Measurements from ENCODE around the gene MX2. TPM values are rescaled to one million over a fixed set of nuclear protein-coding genes. Genes with fewer than 3 reads are reported as not detected.
"Not testable (repeated sequence)": the region's sequence is repeated elsewhere in the genome, so short reads cannot be mapped to it uniquely, and the experiment has no call there.

Gene MX2, protein sequence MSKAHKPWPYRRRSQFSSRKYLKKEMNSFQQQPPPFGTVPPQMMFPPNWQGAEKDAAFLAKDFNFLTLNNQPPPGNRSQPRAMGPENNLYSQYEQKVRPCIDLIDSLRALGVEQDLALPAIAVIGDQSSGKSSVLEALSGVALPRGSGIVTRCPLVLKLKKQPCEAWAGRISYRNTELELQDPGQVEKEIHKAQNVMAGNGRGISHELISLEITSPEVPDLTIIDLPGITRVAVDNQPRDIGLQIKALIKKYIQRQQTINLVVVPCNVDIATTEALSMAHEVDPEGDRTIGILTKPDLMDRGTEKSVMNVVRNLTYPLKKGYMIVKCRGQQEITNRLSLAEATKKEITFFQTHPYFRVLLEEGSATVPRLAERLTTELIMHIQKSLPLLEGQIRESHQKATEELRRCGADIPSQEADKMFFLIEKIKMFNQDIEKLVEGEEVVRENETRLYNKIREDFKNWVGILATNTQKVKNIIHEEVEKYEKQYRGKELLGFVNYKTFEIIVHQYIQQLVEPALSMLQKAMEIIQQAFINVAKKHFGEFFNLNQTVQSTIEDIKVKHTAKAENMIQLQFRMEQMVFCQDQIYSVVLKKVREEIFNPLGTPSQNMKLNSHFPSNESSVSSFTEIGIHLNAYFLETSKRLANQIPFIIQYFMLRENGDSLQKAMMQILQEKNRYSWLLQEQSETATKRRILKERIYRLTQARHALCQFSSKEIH
- polyA plus RNA-seq (ENCODE audit: insufficient read length in 10 of 10) = 1 to 10 TPM; 1.1 to 3.9 (median 1.7) TPM
- long read RNA-seq, donor 1 = 0 reads
- long read RNA-seq, donor 2 = 0 reads
- long read RNA-seq, donor 3 = 0 reads
- long read RNA-seq, donor 4 = 0 reads
- long read RNA-seq, donor 5, partial matches to known transcripts = 0 of 1 reads
- long read RNA-seq, donor 5, other reads (novel, unspliced or antisense) = 0 of 1 reads
- long read RNA-seq, donor 6 = 0 reads
- long read RNA-seq, donor 7 = 0 reads
- long read RNA-seq, donor 8 = 0 reads
- long read RNA-seq, donor 9 = 0 reads

DNA sequence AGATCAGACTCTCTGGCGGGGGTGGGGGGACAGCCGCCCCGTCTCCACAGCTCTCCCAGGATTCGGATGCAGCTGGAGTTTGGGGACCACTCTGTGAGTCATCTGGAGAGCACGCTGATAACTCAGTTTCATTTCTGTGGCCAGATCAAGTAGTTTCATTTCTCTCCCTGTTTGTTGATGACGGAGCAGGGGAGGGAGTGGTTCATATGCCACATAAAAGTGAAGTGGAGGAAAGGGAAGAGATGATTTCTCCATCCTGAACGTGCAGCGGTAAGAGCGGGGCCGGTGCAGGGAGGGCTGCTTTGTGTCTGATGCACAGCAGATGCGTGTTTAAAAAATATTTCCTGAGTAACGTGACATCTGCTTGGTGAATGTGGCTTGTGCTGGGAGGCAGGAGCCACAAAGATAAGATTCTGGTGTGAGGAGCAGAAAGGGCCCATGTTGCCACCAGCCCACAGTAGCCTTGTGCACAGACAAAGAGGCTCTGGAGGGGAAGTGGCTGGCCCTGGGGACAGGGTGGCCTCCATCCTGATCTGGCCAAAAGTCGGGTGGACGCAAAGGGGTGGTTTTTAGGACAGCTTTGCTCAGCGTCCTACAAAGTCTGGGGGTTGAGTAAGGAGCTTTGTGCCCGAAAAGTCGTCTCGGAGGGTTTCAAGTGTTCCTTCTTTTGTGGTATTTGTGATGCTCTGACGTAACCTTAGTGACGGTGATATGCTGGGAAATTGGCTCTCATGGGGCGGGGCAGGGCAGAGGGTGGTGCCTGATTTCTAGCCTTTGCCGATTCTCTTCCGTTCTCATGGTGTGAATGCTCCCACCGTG, at the start of gene MX2:
Gene MX2 (plus strand): TSS at position 242 of the 819 bp plus-strand sequence. CDS start 14,880 bp downstream, outside the sequence.
- DNase-seq = peak; percentile 62 to 83 (median 80)

DNA sequence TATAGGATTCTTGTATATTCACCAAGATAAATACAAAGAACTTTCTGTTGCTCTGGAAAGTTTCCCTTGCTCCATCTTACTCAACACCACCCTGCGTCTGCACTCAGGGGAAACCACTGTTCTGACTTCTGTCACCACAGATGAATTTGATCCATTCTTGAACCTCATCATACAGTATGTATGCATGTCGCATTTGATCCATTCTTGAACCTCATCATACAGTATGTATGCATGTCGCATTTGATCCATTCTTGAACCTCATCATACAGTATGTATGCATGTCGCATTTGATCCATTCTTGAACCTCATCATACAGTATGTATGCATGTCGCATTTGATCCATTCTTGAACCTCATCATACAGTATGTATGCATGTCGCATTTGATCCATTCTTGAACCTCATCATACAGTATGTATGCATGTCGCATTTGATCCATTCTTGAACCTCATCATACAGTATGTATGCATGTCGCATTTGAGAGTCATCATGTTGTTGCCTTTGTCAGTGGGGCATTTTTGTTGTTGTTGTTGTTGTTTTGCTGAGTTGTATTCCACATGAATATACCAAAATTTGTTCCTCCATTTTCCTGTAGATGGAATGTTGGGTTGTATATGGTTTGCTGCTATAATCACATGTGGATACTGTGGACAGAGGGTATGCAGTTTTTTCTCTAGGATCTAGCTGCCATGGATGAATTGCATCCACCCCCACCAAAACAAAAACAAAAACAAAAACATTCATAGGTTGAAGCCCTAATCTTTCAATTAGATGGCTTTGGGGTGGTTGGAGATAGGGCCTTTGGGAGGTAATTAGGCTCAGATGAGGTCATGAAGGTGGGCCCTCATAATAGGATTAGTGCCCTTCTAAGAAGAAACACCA, 48.3 kb upstream of the MX2 start:
- DNase-seq = not testable (repeated sequence)

DNA sequence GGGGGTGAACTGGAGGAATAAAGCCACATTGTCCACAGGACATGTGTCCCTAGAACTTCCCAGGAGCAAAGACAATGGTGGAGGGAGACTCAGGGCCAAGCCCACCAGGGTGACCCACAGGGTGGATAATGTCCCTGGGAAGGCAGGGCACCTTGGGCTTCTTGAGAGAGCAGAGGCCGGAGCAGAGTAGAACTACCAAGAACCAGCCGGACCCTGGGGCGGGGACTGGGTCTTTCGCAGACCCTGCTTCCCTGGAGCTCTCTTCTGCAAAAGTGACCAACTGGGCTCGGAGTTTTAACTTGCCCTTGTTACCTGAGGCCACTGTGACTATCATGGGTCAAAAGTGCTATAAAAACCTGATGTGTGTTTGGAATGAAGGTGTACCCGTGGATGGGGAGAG, 46.1 kb upstream of the MX2 start:
- DNase-seq = no peak

DNA sequence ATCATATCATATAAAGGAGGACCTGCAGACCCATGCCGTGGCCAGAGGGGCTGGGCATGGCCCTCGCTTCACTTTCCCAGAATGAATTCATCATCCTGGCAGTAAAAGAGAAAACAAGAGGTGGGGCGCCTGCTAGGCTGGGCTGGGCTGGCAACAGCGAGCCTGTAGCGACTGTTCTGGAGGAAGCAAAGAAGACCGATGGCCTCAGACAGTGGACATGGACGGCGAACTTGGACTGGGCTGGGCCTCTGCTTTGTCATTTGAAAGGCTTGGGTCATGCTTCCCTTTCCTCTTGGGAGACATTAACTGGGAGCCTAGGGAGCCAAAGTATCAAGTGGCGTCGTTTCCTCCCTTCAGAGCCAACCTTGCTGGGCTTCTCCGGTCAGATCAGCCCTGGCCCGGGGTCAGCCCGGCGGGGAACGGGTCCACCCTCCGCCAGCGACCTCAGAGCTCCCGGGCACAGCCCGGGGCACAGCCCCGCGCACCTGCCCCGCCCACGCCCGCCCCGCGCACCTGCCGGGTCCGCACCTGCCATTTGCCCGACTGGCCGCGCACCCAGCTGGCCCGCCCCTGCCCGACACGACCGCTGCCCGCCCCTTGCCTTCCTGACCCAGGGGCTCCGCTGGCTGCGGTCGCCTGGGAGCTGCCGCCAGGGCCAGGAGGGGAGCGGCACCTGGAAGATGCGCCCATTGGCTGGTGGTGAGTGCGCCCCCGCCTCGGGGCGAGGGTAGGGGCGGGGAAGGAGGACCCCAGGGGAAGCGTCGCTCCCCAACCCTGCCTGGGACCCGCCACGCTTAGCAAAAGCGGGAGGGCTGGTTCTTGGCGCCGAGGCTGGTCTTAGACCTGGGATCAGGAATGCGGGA, 45.4 kb upstream of the MX2 start, which contains the start of gene FAM3B:
Gene FAM3B (plus strand): TSS at position 602 of the 863 bp plus-strand sequence. CDS start 79 bp downstream, at position 681.
- peak in 1 of 3 donors; percentile 25 for DNase-seq

DNA sequence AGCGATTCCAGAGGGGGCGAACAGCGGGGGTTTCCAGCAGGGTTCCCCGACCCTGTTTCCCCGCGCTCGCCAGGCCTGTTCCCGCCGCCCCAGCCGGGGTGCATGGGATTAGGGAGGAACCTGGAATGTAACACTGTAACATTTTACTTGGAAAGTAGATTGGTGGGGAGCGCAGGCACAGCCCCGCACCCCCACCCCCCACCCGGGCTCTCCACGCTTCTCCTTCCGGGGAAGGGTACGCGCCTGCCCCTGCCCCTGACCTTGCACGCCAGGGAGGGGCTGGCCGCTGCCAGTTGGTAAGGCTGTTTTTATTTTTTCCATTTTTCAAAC, 44.8 kb upstream of the MX2 start:
- no peak for DNase-seq

DNA sequence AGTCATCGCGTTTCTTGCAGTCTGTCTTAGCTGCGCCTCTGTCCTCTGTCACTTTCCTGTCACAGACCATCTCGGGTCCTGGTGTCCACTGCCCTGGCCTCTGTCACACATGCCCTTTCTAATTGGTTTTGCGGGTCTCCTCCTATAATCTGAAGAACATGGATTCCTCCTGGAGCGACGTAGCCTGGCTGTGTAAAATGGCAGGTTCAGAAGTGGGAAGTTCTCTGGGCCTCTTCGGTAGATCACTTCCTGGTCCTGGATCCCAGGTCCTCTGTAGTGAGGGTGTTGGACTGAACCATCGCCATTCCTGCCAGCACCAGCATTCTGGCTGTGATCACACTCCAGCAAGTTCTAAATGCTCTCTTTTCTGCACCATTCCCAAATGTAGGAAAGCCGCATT, 44.4 kb upstream of the MX2 start:
- DNase-seq = no peak

DNA sequence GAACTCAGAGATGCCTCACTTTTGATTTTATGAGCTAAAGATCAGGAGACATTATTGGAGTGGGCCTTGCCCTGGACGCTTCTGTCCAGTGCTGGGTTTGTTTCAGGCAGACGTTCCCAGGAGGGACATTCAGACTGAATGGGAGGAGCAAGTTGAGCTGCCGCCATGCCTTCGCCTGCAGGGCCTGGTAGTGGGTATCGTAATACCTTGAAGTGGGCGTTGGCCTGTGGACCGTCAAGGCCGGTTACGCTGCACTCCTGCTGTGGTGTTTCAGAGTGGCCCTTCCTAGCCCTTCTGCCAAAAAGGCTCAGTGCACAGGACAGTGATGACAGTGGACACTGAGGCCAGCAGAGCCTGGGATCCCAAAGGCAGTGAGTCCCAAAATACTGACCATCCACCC, 43.6 kb upstream of the MX2 start:
- DNase-seq = no peak

DNA sequence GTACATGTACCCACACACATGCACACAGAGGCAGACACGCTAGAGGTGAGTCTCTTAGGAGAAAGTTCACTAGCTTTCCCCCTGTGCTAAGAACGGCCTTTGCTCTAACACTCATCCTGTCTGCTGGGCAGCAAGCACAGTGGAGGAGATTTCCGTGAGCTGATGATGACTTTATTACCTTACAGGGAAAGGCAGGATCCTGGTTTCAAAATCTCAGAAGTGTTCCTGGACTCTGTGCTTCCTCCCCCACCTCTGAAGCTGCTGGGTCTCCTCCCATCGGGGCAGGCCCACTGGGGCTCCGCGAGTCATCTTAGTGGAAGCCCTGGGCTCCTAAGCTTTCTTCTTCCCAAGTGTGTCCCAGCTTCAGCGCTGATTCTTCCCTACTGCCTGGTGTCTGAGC, 42.6 kb upstream of the MX2 start:
- no peak for DNase-seq

DNA sequence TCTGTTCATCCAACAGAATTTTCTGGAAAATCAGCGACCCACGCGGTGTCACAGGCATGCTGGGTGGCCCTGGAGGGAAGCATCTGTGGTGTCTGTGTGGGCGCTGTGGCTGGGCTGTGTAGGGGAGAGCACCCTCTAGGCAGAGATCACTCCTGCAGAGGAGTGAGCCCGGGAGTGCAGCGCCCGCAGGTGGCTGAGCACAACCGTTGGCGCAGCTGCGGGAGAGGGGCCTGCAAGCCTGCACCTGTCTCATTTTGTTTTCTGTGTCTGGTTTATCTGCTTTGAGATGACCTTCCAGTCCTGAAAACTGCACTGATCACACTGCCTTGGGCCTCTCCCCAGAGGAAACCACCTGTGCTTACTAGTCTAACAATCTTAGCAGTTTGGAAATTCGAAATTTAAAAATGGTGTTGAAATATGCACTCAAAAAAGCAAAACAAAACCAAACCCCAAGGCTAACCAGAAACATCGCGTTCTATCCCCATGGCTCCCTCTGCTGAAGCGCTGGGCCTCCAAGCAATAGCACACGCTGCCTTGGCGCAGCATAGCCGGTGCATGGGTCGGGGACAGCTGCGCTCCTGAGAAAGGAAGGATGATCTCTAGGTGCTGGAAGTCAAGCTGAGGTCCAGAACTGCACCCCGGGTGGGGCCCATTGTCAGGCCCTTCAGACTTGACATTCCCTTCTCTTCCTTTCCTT, 40.5 kb upstream of the MX2 start:
- DNase-seq = no peak

DNA sequence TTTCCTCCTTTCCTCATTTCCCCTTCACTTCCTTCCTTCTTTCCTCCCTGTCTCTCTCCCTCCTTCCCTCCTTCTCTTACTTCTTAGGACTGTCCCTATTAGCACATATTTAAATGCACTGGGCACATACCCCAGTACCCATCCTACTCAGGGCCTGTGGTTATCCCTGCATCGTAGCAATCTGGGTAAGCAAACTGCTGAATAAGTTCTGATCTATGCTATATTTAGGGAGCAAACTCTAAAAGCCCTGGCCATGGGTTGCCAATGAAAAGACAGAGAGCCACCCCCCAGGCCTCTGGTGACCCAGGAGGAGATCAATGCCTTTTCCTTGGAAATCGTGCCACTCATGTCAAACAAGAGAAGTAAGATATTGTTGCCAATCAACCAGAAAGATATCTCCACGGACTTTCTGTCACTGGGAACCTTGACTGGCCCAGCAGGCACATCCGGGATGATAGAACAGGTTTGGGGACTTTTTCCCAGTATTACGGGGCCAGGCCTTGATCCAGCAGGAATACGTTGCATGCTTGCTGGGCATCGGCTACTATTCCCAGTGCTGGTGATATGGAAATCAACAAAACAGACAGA, 39.8 kb upstream of the MX2 start:
- no peak for DNase-seq

DNA sequence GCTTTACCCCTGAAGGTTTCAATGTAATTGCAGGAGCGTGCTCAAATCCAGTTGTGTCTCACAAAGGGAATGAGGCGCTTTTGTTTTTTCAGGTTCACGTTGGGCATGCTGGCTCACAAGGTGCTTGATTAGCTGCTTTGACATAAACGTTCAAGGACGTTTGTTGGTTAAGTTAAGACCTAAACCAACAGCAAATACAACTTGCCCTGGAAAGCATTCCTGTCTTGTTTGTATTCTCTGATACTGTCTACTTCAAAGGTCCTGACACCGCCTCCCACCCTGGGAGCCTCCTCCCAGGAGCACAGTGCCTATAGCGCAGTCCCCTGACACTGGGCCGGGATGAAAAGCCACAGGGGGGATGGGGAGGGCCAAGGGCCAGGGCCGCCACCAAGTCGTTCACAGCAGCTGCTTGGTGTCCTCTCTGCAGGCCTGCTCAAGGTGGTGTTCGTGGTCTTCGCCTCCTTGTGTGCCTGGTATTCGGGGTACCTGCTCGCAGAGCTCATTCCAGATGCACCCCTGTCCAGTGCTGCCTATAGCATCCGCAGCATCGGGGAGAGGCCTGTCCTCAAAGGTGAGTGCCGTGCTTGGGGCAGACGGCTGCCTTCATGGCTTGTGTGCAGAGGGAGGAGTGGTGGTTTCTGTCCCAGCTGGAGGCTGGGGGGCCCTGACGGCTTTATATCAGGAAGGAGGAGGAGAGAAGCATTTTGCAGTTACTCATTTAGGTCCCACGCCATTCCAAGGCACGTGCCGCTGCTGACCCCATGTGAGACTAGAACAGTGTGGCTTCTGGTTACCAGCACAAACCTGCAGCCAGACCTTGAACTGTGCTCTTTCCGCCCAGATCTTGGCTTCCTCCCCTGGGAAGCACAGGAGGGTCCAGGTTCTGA, 39.1 kb upstream of the MX2 start:
- DNase-seq = no peak

DNA sequence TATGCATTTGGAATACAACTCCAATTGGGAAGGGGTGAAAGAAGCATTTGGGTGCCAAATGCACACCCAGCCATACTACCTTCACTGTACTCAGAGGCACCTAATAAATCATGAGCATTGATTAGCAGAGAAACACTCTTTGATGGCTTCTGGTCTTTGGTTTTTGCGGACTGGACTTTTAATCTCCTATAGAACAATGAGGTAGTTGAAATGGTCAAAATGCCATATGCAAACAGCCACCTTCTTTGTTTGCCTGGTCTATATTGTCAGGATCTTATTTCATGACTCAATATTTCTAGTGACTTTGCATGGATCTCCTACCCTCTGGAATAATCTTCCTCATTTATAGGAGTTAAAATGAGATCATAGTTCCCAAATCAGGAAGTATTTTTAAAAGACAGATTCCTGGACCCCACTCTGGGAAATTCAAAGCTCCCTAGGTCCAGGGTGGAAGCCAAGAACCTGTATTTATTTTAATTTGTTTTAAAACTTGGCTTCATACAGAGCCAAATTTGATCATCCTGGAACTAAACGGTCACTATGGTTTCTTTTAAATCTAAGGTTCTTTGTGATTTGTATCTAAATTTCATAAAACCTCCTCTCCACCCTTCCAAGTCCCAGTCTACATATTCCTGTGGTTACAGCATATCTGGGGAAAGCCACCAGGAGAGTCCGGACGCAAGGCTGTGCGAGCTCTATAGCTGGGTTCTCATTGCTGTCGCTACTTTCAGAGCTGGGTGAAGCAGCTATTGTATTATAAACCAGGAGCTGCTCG, 36.5 kb upstream of the MX2 start:
- DNase-seq = peak in 2 of 3 donors; percentile 27 to 44

DNA sequence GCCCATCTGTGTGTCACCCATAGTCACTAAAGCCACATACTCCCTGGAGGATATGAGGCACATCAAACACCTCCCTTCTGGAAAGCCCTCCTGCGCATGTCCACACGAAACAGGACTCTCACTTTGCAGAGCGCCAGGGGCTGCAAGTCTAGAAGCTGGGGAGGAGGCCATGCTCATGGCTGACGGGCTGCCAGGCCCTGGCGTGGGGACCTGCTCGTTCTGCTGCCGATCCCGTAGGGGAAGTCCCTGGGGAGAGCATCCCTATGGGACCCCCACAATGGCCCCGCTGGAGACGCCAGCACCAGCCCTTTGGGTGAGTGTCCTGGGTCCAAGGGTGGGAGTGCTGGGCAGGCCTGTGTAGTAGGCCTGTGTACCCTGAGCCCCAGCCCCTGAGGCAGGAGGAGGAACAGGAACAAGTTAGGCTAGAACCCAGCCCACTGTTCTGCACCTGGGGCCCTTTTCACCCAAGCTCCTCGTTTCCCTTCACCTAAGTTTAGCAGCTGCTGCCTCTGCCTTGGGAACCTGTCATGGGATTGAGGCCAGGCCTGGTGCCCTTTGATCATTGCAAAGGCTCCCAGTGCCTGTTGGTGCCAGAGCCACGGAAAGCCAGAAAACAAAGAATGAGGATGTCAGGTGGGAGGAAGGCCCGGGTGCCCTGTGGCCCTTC, 35.3 kb upstream of the MX2 start:
- no peak for DNase-seq

DNA sequence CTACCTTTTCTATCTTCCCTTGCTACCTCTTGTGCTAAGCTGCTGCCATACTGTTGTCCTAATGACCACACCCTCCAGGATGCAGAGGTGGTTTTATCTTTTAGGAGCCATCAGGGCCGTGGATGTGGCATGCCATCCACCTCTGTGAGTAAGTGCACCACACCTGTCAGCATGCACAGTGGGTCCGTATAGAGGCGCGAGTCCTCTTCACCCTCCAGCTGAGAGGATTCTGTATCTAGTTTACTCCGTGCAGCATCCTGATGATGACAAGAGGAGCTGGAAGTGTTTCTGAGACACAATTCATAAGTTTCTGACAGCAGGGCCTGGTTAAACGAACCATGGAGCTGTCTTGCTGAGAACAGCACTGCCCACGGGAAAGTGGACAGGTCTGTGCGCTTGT, 34.1 kb upstream of the MX2 start:
- DNase-seq = no peak

DNA sequence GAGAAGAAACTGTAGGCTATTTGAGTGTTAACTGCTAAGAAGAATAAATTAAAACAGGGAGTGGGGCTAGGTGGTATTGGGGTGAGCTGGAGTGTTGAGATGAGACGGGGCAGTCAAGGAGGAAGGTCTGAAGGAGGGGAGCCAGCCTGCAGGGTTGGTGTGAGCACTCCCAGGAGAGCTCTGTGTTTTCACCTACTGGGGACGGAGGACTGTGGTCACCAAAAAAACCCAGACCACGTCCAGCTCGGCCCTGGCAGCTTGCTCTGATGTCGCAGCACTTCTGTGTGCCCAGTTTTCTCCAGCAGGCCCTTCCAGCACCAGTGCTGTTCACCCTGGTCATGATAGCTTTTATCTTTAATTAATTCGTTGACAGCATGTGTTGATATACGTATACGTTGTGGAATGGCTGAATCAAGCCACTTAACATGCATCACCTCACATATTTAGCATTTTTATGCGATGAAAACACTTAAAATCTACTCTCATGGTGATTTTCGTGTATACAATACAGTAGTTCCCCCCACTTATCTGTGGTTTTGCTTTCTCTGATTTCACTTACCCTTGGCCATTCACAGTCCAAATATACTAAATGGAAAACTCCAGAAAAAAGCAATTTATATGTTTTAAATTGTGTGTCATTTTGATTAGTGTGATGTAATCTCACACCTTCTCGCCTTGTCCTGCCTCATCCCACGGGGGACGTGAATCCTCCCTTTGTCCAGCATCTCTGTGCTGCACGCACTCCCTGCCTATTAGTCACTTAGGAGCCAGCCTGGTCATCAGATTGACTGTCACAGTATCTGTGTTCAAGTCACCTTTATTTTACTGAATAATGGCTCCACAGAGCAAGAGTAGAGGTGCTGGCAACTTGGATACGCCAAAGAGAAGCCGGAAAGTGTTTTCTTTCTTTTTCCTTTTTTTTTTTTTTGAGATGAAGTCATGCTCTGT, 32.9 kb upstream of the MX2 start:
- no peak for DNase-seq
